GM18861 (cell line): ENCODE data around the gene SF3B3.

Experiments used
- ATAC-seq: cut with Tn5 transposase; IDR thresholded peaks from one replicate; pipeline ENCODE4 v1.9.1; 2021; ENCODE audit not compliant: unreplicated experiment

Gene SF3B3

DNA sequence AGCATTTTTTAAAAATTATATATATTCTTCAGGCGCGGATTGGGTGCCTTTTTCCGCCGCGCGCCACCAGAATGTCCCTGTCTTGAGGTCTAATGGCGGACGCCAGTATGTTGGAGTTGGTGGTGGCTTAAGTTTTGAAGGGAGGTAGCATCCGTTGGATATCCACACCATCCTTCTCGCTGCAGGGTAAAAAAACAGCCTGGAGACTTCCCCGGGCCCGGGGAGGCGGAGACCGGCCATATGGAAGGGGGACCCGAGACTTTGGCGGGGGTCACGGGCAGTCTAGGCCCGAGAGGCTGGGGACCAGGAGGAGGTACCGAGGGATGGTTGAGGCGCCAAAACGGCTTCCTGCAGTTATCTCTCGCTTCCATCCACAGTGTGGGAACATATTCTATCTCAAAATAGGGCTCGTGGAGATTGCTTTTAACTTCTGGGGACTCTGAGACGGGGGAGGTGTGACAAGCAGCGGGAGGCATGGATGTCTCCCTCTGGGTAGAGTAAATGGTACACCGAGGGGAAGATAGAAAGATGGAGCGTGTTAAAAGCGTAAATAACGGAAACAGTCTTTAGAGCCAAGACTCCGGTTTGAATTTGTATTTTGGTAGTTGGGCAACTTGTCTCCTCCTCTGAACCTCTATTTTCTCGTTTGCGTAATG lies at the start of gene SF3B3:
Gene SF3B3 (plus strand): TSS at position 74 of the 656 bp plus-strand sequence. CDS start 2,841 bp downstream, outside the sequence.
- peak; percentile 35 for ATAC-seq

DNA sequence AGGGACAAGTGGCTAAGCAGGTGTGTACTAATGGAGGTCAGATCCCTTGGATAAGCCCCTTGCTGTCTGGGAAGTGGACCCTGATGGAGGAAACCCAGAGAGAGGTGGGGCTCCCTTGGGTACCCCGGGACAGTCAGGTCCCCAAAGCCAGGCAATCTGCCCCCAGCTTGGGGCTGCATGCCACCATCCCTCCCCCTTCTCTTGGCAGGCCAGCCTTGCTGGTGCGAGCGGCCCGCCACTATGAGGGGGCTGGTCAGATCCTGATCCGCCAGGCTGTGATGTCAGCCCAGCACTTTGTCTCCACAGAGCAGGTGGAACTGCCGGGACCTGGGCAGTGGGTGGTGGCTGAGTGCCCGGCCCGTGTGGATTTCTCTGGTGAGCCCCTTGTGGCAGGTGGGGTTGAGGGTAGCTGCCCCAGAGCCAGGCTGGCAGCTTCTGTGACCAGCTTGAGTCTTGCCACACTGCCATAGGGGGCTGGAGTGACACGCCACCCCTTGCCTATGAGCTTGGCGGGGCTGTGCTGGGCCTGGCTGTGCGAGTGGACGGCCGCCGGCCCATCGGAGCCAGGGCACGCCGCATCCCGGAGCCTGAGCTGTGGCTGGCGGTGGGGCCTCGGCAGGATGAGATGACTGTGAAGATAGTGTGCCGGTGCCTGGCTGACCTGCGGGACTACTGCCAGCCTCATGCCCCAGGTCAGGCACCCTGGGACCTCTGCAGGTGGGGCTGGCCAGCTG lies 49.1 kb upstream of the SF3B3 start:
- no peak for ATAC-seq

DNA sequence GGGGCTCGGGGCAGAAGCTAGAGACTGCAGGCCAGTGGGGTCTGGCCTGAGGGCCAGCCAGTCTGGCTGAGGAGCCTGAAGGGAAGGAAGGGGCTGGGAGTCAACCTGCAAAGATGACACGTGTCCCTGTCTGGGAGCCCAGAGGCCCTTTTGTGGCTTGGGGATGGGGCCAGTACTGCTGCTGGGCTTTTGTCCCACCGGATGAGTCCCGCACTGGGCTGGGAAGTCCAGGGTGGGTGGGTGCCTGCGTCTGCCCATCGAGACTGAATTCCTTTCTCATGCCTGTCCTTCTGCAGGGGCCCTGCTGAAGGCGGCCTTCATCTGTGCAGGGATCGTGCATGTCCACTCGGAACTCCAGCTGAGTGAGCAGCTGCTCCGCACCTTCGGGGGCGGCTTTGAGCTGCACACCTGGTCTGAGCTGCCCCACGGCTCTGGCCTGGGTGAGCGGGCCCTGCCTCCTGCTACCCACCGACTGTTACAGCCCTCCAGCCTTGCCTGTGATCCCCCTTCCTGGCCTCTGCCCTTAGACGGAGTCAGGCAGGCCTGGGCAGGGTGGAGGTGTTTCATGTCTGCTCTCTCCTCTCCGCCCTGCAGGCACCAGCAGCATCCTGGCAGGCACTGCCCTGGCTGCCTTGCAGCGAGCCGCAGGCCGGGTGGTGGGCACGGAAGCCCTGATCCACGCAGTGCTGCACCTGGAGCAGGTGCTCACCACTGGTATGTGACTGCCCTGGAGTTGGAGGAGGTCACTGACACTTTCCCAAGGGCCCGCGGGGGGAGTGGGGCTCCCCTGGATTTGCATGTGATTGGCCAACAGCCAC lies 48.4 kb upstream of the SF3B3 start:
- no peak for ATAC-seq

DNA sequence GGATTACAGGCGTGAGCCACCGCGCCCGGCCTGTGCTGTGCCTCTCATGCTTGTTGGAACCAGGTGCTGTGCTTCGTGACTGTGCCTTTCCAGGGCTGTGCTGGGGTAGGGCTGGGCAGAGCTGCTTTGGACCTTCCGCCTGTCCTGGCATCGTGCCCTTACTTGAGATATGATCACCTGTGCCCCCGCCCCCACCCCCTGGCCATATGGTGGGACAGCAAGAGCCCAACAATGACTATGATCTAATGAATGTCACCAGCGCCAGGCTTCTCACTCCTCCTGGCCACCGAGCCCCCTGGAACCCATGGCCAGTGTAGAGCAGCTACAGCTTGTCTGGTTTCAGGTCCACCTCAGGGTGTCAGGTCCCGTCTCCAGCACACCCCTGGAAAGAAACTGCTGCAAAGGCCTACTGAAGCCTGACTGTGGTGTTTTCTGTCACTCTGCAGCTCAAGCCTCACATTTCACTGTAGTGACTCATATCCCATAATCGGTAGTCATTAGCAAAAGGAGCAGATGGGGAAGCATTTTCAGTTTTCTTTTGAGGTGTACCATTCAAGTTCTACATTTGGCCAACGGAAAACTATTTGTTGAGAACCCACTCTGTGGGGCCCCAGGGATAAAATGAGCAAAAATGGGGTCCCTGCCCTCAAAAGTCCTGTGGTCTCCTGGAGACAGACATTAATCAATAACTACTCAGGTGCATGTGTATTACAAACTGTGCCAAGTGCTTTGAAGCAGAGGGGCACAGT lies 47.2 kb upstream of the SF3B3 start:
- ATAC-seq: peak; percentile 85

DNA sequence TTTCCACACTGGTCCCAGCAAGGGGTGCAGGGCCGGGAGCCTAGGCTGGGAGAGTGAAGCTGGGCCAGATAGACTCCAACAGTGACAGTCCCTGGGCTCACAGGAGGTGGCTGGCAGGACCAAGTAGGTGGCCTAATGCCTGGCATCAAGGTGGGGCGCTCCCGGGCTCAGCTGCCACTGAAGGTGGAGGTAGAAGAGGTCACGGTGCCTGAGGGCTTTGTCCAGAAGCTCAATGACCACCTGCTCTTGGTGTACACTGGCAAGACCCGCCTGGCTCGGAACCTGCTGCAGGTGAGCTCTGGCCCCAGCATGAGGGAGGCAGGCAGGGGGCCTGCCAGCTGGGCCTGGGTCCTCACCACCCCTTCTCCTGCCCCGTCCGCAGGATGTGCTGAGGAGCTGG lies 45.4 kb upstream of the SF3B3 start:
- no peak for ATAC-seq

DNA sequence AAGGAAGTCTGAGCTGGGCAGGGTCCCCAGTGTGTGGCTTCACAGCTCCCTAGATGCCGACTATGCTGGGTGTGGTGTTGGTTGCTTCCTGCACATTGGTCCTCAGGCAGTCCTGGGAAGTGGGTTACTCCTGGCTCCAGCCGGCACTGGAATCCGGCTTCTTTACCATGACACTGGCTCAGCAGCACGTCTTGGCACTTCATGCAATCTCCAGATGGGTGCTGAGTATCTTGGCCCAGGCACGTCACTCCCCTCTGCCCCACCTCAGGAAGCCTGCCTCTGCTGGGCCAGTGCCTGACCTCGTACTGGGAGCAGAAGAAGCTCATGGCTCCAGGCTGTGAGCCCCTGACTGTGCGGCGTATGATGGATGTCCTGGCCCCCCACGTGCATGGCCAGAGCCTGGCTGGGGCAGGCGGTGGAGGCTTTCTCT lies 44.7 kb upstream of the SF3B3 start:
- ATAC-seq: no peak

DNA sequence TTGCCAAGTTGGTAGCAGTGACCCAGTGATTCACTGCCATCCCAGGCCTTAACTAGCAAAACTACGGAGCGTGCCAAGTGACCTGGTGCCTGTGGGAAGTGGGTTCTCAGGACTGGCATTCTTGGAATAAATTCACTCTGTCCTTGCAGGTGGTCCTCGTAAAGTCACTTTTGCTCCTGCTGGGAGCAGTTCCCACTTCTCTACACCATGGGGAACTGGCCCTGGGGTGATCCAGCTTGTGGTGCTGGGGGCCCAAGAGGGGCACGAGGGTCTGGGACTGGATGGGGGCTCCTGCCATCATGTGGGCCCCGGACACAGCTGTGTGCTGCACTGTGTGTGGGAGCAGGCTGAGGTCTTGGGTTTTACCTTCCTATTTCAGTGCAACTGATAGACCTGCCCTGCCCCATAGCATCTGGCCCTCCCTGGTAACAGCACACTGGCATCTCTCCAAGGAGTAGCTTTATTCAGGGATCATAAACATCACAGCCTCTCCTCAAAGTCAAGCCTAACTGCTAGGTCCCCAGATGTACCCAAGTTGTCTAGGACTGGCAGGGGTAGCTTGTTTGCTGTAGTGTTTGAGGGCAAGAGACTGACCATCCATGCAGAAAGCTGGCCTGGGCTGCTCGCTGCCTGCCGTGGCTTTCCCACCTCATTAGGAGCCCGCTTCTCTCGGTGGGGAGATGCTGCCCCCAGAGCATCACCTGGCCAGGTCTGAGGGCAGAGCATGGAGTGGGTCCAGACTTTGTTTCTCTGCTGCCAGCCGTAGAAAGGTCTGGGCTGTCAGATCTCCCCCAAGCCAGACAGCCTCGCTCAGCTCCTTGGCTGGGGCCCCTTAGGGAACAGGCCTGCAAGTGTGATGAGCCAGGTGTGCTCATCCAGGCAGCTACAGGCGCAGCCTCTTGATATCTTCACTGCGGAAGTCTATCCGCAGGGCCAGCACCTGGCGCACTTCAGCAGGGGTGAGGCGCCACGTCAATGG lies 43.2 kb upstream of the SF3B3 start:
- no peak for ATAC-seq

DNA sequence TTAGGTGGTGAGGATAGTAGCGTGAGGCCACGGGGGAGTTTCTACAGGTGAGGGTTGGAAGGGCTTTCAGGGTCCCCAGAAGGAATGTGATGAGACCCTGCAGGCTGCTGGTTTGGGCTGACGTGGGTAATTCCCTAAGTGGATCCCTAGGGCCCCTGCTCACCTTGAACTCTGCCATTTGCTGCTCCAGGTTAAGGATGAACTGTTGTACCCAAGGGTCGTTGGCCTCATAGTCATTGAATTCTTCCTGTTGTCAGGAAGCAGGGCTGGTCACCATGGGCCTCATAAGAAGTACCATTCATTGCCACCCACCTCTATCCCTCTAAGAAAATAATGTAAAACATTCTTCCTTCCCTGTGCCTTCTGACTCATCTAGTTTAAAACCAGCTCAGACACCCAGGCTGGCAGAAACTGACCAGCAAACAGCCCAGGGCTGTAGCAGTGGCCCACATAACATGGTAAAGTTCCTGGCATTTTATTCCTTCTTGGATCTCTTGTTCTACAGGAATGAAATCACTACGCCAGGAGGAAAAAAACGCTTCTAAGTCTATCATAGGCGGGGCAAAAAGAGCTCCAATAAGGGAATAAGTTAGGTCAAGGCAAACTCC lies 41.6 kb upstream of the SF3B3 start:
- no peak for ATAC-seq

DNA sequence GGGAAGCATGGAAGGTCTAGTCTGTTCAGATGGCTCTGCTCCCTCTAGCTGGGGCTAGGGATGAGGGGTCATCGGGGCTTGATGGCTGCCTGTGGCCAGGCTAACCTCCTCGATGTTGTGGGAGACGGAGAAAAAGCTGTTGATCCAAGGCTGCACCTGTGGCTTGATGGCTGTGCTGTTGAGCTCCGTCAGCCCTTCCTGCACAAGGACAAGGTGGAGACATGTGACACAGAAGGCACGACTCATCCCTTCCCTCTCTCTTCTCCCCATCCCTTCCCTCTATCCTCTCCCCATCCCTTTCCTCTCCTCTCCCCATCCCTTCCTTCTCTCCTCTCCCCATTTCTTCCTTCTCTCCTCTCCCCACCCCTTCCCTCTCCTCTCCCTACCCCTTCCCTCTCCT lies 41.0 kb upstream of the SF3B3 start:
- ATAC-seq: no peak

DNA sequence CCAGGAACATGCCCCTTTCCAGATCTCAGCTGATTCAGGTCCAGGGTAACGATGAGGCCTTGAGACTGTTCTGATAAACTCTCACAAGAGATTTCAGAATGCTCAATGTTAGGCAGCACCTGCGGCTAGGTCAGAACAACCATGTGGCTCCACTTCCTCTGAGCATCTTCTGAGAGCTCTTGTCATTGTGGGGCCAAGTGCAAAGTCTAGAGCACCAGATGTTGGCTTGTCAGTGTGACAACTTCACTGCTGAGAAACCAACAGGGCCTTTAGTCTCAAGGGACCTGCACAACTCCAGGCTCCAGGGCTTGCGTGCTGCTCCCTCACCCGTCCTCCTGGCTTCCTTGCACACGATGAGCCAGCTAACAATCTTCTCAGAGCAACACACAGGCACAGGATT lies 40.2 kb upstream of the SF3B3 start:
- ATAC-seq: peak; percentile 78

DNA sequence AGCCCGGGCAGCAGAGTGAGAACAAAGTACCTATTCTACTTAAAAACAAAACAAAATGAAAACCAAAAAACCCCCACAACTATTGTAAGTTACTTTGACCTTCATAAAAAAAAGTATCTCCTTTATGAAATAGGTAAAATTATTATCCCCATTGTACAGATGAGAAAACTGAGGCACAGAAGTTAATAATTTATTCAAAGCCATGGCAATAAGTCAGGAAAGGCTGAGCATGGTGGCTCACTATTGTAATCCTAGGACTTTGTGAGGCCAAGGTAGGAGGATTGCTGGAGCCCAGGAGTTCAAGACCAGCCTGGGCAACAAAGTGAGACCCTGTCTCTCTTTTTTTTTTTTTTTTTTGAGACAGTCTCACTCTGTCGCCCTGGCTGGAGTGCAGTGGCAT lies 38.7 kb upstream of the SF3B3 start:
- no peak for ATAC-seq

DNA sequence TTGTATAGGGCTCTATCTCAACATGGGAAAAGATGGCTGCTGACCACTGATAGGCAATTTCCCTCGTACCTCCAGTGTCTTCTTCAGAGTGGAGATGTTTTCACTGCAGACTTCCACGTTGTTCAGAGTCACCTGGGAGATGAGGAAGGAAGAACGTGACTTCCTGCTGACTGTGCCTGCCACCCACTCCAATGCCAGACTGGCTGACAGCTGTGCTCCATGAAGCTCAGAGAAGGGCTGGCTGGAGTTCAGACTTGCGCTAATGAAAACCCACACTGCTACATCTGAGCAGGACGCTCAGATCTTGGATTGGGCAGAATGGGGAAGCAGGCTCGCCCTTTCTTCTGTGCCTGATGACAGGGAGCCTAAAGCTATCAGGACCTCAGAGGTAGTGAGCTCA lies 33.4 kb upstream of the SF3B3 start:
- ATAC-seq: no peak

DNA sequence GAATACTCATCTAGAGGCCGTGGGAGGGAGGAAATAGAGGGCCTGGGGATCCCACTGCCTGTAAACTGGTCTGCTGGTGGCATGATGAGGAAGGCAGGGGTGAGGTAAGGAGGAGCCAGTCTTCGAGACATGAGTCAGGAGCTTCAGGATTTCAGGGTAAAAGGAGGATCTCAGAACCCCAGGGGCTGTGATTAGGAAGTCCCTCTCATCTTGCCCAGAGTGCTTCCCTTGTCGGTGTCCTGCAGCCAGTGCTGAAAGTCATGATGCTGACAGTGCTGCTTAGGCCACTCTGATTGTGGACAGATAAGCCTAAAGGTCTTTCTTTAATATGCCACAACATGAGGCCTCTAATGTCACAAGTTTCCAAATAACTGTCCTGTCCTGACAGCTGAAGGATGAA lies 29.8 kb upstream of the SF3B3 start:
- no peak for ATAC-seq

DNA sequence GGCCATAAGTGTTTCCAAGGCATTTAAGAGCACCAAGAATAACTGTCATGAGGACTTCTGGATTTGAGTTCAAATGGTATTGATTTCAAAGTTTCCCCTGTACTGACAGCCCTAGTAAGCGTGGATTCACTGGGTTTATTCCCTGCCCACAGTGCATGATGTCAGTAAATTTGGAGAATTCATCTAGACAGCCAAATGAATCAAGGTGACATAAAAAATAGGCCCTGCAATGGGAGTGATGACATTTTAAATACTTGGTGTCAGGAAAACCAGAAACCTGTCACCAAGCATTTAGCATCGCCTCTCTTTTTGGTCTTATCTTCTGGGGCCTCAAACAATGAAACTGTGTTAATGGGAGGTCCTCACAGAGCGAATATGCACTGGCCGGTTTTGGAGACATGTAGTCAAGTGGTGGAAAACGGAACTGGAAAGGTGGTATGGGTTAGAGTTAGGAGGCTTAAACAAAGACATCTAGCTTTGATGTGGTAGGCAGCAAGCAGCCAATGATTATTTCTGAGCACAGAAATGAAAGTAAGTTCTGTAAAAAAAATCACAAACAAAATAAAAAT lies 29.3 kb upstream of the SF3B3 start:
- ATAC-seq: no peak

DNA sequence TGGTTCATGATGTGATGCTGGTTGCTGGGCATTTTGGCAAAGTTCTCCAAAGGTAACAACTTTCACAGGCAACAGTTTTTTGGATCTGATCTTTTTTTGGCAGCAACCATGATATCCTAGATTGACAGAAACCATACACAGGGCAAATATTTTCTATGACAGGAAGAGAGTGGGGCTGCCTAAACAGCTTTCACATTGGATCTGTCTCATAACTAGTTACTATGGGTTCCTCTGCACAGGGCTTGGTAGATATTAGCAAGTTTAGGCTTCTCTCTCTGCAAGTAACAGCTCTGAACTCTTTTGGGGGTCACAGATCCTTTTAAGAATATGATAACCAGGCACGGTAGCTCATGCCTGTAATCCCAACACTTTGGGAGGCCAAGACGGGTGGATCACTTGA lies 28.8 kb upstream of the SF3B3 start:
- no peak for ATAC-seq

DNA sequence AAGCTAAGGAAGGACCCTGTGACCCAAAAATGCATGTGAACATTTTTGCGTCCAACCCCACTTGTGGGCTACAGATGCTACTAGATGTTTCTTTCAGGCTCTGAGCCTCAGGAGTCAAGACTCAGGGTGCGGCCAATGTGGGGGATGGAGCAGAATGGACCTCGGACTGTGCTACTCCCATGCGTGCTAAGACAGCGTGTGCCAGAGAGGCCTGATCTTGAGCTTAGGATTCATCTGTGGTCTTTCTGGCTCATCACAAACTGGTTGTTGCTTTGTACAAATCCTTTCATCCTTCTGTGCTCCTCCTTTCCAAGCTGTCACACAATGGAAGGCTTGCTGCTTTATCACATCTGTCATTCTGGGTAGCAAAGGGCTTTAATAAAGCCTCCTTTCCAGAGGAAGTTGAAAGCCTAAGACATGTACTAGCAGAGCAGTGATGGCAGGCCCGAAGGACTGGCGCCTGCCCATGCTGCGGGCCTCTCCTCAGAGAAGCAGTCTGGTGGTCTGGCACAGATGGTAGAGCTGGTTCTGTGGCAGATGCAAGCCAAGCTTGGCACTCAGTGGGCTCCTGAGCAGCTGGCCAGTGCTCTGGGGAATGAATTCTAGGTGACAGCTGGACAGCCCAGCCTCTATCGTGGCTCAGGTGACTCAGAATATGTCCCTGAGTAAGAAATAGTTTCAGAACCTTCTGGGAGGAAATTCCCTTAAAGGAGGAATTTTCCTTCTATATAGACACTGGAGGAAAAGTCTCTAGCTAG lies 28.0 kb upstream of the SF3B3 start:
- ATAC-seq: no peak

DNA sequence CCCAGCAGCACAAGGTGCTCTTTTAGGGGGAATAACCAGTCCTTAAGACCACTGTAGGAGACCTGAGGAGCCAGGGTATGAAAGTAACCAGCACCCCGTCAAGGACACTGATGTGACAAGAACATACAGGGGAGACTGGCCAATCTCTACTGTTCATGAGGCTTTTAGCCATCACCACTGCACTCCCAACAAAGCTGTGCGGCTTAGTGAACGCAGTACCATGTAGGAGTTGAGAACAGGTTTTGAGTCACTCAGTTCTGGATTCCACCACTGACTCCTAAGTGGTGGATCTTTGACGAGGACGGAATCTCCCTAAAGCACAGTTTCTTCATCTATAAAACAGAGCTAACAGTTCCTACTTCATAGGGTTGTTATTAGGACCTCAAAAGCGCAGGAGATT lies 27.1 kb upstream of the SF3B3 start:
- ATAC-seq: no peak

DNA sequence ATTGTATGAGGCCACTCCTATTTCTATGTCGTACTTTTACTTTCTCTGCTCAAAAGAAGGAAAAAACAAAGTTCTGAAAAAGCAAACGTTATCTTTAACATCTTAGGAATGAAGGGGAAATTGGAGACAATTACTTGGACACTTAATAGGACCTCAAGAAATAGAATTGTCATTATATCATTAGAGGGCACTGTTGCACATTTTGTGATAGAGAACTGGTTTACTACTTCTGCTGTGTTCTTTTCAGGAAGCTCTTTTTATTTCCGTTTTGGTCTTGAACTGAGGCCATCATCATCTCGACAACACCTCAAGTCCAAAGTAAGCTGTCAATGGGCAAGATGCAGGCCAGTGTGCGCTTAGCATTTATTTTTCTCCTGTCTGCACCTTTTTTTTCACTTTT lies 14.9 kb upstream of the SF3B3 start:
- ATAC-seq: no peak

DNA sequence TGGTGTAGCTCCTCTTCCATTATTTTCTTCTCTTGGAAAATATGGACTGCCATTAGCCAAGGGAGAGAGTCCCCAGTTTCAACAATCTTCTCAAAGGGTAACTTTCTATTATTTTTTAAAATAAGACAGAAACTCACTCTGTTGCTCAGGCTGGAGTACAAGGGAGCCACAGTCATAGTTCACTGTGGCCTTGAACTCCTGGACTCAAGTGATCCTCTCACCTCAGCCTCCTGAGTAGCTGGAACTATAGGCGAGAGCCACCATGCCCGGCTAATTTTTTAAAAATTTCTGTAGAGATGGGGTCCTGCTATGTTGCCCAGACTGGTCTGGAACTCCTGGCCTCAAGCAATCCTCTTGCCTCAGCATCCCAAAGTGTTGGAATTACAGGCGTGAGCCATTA lies 13.4 kb upstream of the SF3B3 start:
- no peak for ATAC-seq
